Cardiac fibroblast (primary cell): Measurements from ENCODE around the gene SEL1L2.

Experiments used
- DNase-seq, 2 donors: peaks; one replicate each; pipeline versions ENCODE4 v3.0.0 to v3.0.0-alpha.2; 2010; ENCODE audit warnings: low read depth in 2 of 2
- H3K4me3 ChIP-seq, 2 donors: replicated peaks in 1 of 2; 1 replicate in 1 of 2; 2 replicates in 1 of 2; pipeline ENCODE4 v1.5.1; 2011; ENCODE audit warnings: low read depth in 2 of 2, low read length in 2 of 2, mild to moderate bottlenecking in 2 of 2, moderate library complexity in 1 of 2
- CTCF ChIP-seq: IDR thresholded peaks from one replicate; pipeline ENCODE4 v1.5.1; 2011; ENCODE audit warnings: low read depth, mild to moderate bottlenecking, low read length, inconsistent platforms

The SEL1L2 gene

GRCh38 chr20:13936781-13937576, 53.4 kb downstream of the SEL1L2 start:
- H3K4me3 ChIP-seq, result no peak overlapping the region
- no peak for TF ChIP-seq CTCF
- no peak for DNase-seq

GRCh38 chr20:13934992-13935894, 55.2 kb downstream of the SEL1L2 start:
- no peak for DNase-seq
- H3K4me3 ChIP-seq, result no peak overlapping the region
- TF ChIP-seq CTCF, result no peak

- no peak for TF ChIP-seq CTCF
- DNase-seq, result no peak
- no peak overlapping the region for H3K4me3 ChIP-seq
Observed at GRCh38 chr20:13930281-13930680, 60.1 kb downstream of the SEL1L2 start.

GRCh38 chr20:13929836-13930235, 60.6 kb downstream of the SEL1L2 start:
- no peak for DNase-seq
- no peak overlapping the region for H3K4me3 ChIP-seq
- TF ChIP-seq CTCF, result no peak

- no peak for DNase-seq
- TF ChIP-seq CTCF, result no peak
Observed at GRCh38 chr20:13928901-13929300, 61.5 kb downstream of the SEL1L2 start.

GRCh38 chr20:13927171-13927570, 63.2 kb downstream of the SEL1L2 start:
- no peak for TF ChIP-seq CTCF
- no peak overlapping the region for H3K4me3 ChIP-seq
- no peak for DNase-seq

More at GRCh38 chr20:13928901-13929300, 61.5 kb downstream of the SEL1L2 start:
- no peak overlapping the region for H3K4me3 ChIP-seq
